SK-N-SH (cell line): ENCODE measurements around the gene SCARB2. TPM values are rescaled to one million over a fixed set of nuclear protein-coding genes. Genes with fewer than 3 reads are reported as not detected.

Experiments
- CTCF ChIA-PET: fragments of 300-600, 350-600 bp; formaldehyde crosslinking; extraction: SDS; loops from one replicate; lab custom pipeline; 2021; lab: Yijun Ruan, JAX
- POLR2A ChIA-PET: fragments of 350-600 bp; sonication (Branson Sonifier 250); formaldehyde crosslinking; extraction: SDS; loops from one replicate; lab custom pipeline; 2020; ENCODE audit warnings: antibody characterized with exemption, inconsistent platforms; lab: Yijun Ruan, JAX
- DNase-seq: peaks from one replicate; pipeline ENCODE4 v3.0.0; 2012
- H2AFZ ChIP-seq: fragments of 200-600 bp; sonication (generic); 2 replicates; pipeline ENCODE4 v1.8.1; 2016; ENCODE audit warnings: antibody characterized with exemption, mild to moderate bottlenecking, low read depth
- H3F3A ChIP-seq: fragments of 200-600 bp; sonication (generic); replicated peaks from 2 replicates; pipeline ENCODE3; 2016; ENCODE audit warnings: antibody characterized with exemption, mild to moderate bottlenecking; ENCODE audit not compliant: insufficient read depth
- H3K27ac ChIP-seq, 2 experiments: fragments of 200-500 bp in 1 of 2; fragments of 200-600 bp in 1 of 2; sonication (Bioruptor generic) in 1 of 2; sonication (generic), shearing (Covaris generic) in 1 of 2; 2 replicates each; pipeline versions ENCODE4 v1.5.1 to v1.6.1; 2014 to 2016; ENCODE audit warnings: low read depth in 2 of 2, inconsistent platforms in 1 of 2, low read length in 1 of 2, mild to moderate bottlenecking in 1 of 2, mixed read lengths in 1 of 2
- H3K27me3 ChIP-seq: fragments of 200-600 bp; sonication (generic), shearing (Covaris generic); 2 replicates; pipeline ENCODE4 v1.6.1; 2016; ENCODE audit warnings: mixed run types; ENCODE audit not compliant: insufficient read depth
- H3K36me3 ChIP-seq, 2 experiments: fragments of 200-500 bp in 1 of 2; fragments of 200-600 bp in 1 of 2; sonication (Bioruptor generic) in 1 of 2; sonication (generic) in 1 of 2; replicated peaks in 1 of 2; 2 replicates each; pipeline versions ENCODE3 to v1.5.1; 2014 to 2016; ENCODE audit warnings: low read length in 1 of 2, mild to moderate bottlenecking in 1 of 2; ENCODE audit not compliant: insufficient read depth in 2 of 2, control insufficient read depth in 1 of 2
- H3K4me1 ChIP-seq, 2 experiments: fragments of 200-500 bp in 1 of 2; fragments of 200-600 bp in 1 of 2; sonication (Bioruptor generic) in 1 of 2; sonication (generic), shearing (Covaris generic) in 1 of 2; 2 replicates each; pipeline versions ENCODE4 v1.5.1 to v1.6.1; 2014 to 2016; ENCODE audit warnings: low read depth in 1 of 2, low read length in 1 of 2, mixed run types in 1 of 2; ENCODE audit not compliant: insufficient read depth in 2 of 2, control insufficient read depth in 1 of 2
- H3K4me2 ChIP-seq: fragments of 200-600 bp; sonication (generic), shearing (Covaris generic); 2 replicates; pipeline ENCODE4 v1.6.1; 2017; ENCODE audit warnings: mixed run types
- H3K4me3 ChIP-seq, 2 experiments: fragments of 200-500 bp in 1 of 2; fragments of 200-600 bp in 1 of 2; sonication (Bioruptor generic) in 1 of 2; sonication (generic), shearing (Covaris generic) in 1 of 2; 2 replicates each; pipeline versions ENCODE4 v1.5.1 to v1.8.1; 2014 to 2016; ENCODE audit warnings: low read depth in 2 of 2, inconsistent platforms in 1 of 2, low read length in 1 of 2, mild to moderate bottlenecking in 1 of 2, mixed read lengths in 1 of 2, moderate library complexity in 1 of 2
- H3K79me2 ChIP-seq: fragments of 200-600 bp; sonication (generic); 2 replicates; pipeline ENCODE4 v1.8.1; 2017; ENCODE audit warnings: mild to moderate bottlenecking; ENCODE audit not compliant: insufficient read depth
- H3K9ac ChIP-seq: fragments of 200-600 bp; sonication (generic); 2 replicates; pipeline ENCODE4 v1.6.1; 2017; ENCODE audit warnings: mixed run types
- H3K9me2 ChIP-seq: fragments of 200-600 bp; sonication (generic); 2 replicates; pipeline ENCODE4 v1.6.1; 2017; ENCODE audit warnings: mixed run types
- H3K9me3 ChIP-seq: fragments of 200-600 bp; sonication (generic); 2 replicates; pipeline ENCODE4 v1.6.1; 2017; ENCODE audit warnings: mixed run types, mild to moderate bottlenecking, moderate library complexity
- H4K20me1 ChIP-seq: fragments of 200-600 bp; sonication (generic); 2 replicates; pipeline ENCODE4 v1.6.1; 2017; ENCODE audit warnings: mild to moderate bottlenecking, mixed run types; ENCODE audit not compliant: insufficient read depth
- EP300 ChIP-seq, 2 experiments: IDR thresholded peaks; 2 replicates each; pipeline versions ENCODE4 v1.4.0 to v1.6.1; 2012; ENCODE audit warnings: borderline replicate concordance in 1 of 2, low read depth in 1 of 2, low read length in 1 of 2
- FOSL2 ChIP-seq: IDR thresholded peaks from 2 replicates; pipeline ENCODE4 v1.4.0; 2012; ENCODE audit warnings: low read depth, mild to moderate bottlenecking, moderate library complexity, borderline replicate concordance
- FOXM1 ChIP-seq: IDR thresholded peaks from 2 replicates; pipeline ENCODE4 v1.4.0; 2012; ENCODE audit warnings: low read depth, mild to moderate bottlenecking
- GATA2 ChIP-seq: sonication (generic); formaldehyde crosslinking; IDR thresholded peaks from 2 replicates; pipeline ENCODE4 v1.5.0; 2020; ENCODE audit warnings: mild to moderate bottlenecking, missing genetic modification reagents
- JUND ChIP-seq: IDR thresholded peaks from 2 replicates; pipeline ENCODE4 v1.4.0; 2012
- MAX ChIP-seq: IDR thresholded peaks from 2 replicates; pipeline ENCODE4 v1.4.0; 2012; ENCODE audit warnings: low read depth
- MEF2A ChIP-seq: IDR thresholded peaks from 2 replicates; pipeline ENCODE4 v1.4.0; 2012; ENCODE audit warnings: low read depth, borderline replicate concordance
- NFIC ChIP-seq: IDR thresholded peaks from 2 replicates; pipeline ENCODE4 v1.4.0; 2012; ENCODE audit warnings: borderline replicate concordance
- NRF1 ChIP-seq: IDR thresholded peaks from 2 replicates; pipeline ENCODE4 v1.6.1; 2012; ENCODE audit warnings: low read depth, mild to moderate bottlenecking, low read length
- PBX3 ChIP-seq: IDR thresholded peaks from 2 replicates; pipeline ENCODE4; 2012
- POLR2AphosphoS5 ChIP-seq: IDR thresholded peaks from 2 replicates; pipeline ENCODE4 v1.6.1; 2012; ENCODE audit warnings: low read depth, low read length
- RAD21 ChIP-seq: IDR thresholded peaks from 2 replicates; pipeline ENCODE4 v1.6.1; 2012; ENCODE audit warnings: mild to moderate bottlenecking, low read length
- RCOR1 ChIP-seq: fragments of 150-350 bp; IDR thresholded peaks from 2 replicates; pipeline ENCODE4 v1.6.1; 2017; ENCODE audit warnings: antibody characterized with exemption, low read length
- SIN3A ChIP-seq: IDR thresholded peaks from 2 replicates; pipeline ENCODE4 v1.6.1; 2012; ENCODE audit warnings: low read depth, mild to moderate bottlenecking, low read length, moderate library complexity, borderline replicate concordance
- SMC3 ChIP-seq: IDR thresholded peaks from 2 replicates; pipeline ENCODE4 v1.6.1; 2012; ENCODE audit warnings: low read depth, low read length, improper control_type of control experiment
- TCF12 ChIP-seq: IDR thresholded peaks from 2 replicates; pipeline ENCODE4 v1.4.0; 2012
- TEAD4 ChIP-seq: IDR thresholded peaks from 2 replicates; pipeline ENCODE4 v1.4.0; 2012; ENCODE audit warnings: mild to moderate bottlenecking, borderline replicate concordance; ENCODE audit not compliant: insufficient read depth
- USF1 ChIP-seq: IDR thresholded peaks from 2 replicates; pipeline ENCODE4 v1.4.0; 2012; ENCODE audit warnings: low read depth, borderline replicate concordance
- ZBTB33 ChIP-seq: IDR thresholded peaks from 2 replicates; pipeline ENCODE4 v1.4.0; 2012; ENCODE audit warnings: low read depth, borderline replicate concordance
- WGBS: methylation state at CpG from one replicate; pipeline ENCODE4 v1.1.6; 2017; ENCODE audit warnings: low lambda C conversion rate; 5-methylcytosine and 5-hydroxymethylcytosine counted together
- polyA plus RNA-seq, 3 experiments: library from polyadenylated mRNA; depleted of rRNA; stranded (reverse); fragments of >200 nt; gene quantifications; 2 replicates each; pipeline ENCODE4 v1.2.3, GENCODE V29; 2012

Gene SCARB2
- polyA plus RNA-seq, 1 of the 3 experiments (the other 2 are of a cell fraction): 82.6 TPM

- Histone ChIP-seq H3K4me2 (peak overlapping the region; percentile 87), H3K27me3 (no peaks in the 10 kb centered on the region), H4K20me1 (peaks cover 44% of the 10 kb centered on the region), H3K27ac (peak overlapping the region; percentile 91 to 96), H3K9ac (no peak overlapping the region; the same call in 1 of the 2 replicates), H3K4me3 (no peak overlapping the region), H3K4me1 (peaks cover 25 to 49% of the 10 kb centered on the region in 2 experiments; a peak in 3 of 4 replicates), H3K9me3 (no peaks in the 10 kb centered on the region), H3F3A (peaks cover 42% of the 10 kb centered on the region), H3K9me2 (no peaks in the 10 kb centered on the region)
- POLR2A ChIA-PET: interaction anchor here (1.4 kb wide), 1 partner anchor 9 kb away, joined by 5 read pairs; no protein-coding TSS in a partner anchor
- no peak for DNase-seq
- no peak for TF ChIP-seq EP300 (IDR thresholded peaks at IDR 0.05; ENCODE audit: borderline replicate concordance in 1 of 2, low read depth in 1 of 2, low read length in 1 of 2)
- TF ChIP-seq RAD21: no peak
- TF ChIP-seq SMC3: no peak
- TF ChIP-seq USF1: no peak
- no peak for TF ChIP-seq ZBTB33
- no peak for TF ChIP-seq MAX
- TF ChIP-seq FOXM1: no peak
- TF ChIP-seq, all 33 proteins: peak for 0
- Histone ChIP-seq H3K79me2 (peaks cover 96% of the 10 kb centered on the region), H2AFZ (no peak overlapping the region), H3K36me3 (no peaks in the 10 kb centered on the region)
- CTCF ChIA-PET: interaction anchor here (2.5 to 2.6 kb wide), 2 partner anchors 28 to 170 kb away, joined by 10 to 21 read pairs; no protein-coding TSS in a partner anchor
Observed at GRCh38 chr4:76207549-76207948, 6.1 kb downstream of the SCARB2 start.

- H3K9me3 ChIP-seq: no peaks in the 10 kb centered on the region
- H3K4me2 ChIP-seq: peak overlapping the region; percentile 87
- CTCF ChIA-PET: interaction anchor here (0.7 to 2.6 kb wide), 4 partner anchors 9 to 171 kb away, joined by 3 to 21 read pairs (median 7); no protein-coding TSS in a partner anchor
- DNase-seq: peak; percentile 25
- peak overlapping the region; percentile 91 to 96 for H3K27ac ChIP-seq
- H3F3A ChIP-seq: peaks cover 42% of the 10 kb centered on the region
- H3K27me3 ChIP-seq: no peaks in the 10 kb centered on the region
- 21% methylated on average over 7 of the region's 7 CpGs for WGBS
- no peak overlapping the region for H2AFZ ChIP-seq
- peaks cover 21 to 41% of the 10 kb centered on the region in 2 experiments; a peak in 3 of 4 replicates for H3K4me1 ChIP-seq
- no peak overlapping the region for H3K4me3 ChIP-seq
- peaks cover 40% of the 10 kb centered on the region for H4K20me1 ChIP-seq
- POLR2A ChIA-PET: no interaction called here
- H3K36me3 ChIP-seq: no peaks in the 10 kb centered on the region
- H3K9ac ChIP-seq: no peak overlapping the region
- no peaks in the 10 kb centered on the region for H3K9me2 ChIP-seq
- peaks cover 96% of the 10 kb centered on the region for H3K79me2 ChIP-seq
- no peak for TF ChIP-seq RAD21
- TF ChIP-seq USF1: no peak
- TF ChIP-seq ZBTB33: 0 out of 2 replicates have a peak, but pooled peaks have one; percentile 24
- peak; percentile 55 for TF ChIP-seq JUND
- TF ChIP-seq NFIC: peak; percentile 50
- peak; percentile 74; the same call in 1 of the 2 replicates for TF ChIP-seq TEAD4
- peak; percentile 71; the same call in 1 of the 2 replicates for TF ChIP-seq MEF2A
- TF ChIP-seq RCOR1: peak; percentile 46; the same call in 1 of the 2 replicates
- peak; percentile 60 for TF ChIP-seq TCF12
- TF ChIP-seq PBX3: peak; percentile 89
- no peak for TF ChIP-seq NRF1
- no peak for TF ChIP-seq FOSL2
- peak; percentile 64; the same call in 1 of the 2 replicates for TF ChIP-seq GATA2
- peak; percentile 62; the same call in 1 of the 2 replicates for TF ChIP-seq POLR2AphosphoS5
- TF ChIP-seq SIN3A: no peak
- TF ChIP-seq EP300 (IDR thresholded peaks at IDR 0.05; ENCODE audit: borderline replicate concordance in 1 of 2, low read depth in 1 of 2, low read length in 1 of 2): peak; percentile 63 to 76; a peak in 2 of 4 replicates
Observed at GRCh38 chr4:76206222-76206942, 7.2 kb downstream of the SCARB2 start.
